Islet precursor cell (in vitro differentiated cells): ENCODE data around the gene FRMD8.

ENCODE experiments used
- DNase-seq: peaks from one replicate; pipeline ENCODE4 v3.0.0-alpha.2; 2018

The FRMD8 gene, protein sequence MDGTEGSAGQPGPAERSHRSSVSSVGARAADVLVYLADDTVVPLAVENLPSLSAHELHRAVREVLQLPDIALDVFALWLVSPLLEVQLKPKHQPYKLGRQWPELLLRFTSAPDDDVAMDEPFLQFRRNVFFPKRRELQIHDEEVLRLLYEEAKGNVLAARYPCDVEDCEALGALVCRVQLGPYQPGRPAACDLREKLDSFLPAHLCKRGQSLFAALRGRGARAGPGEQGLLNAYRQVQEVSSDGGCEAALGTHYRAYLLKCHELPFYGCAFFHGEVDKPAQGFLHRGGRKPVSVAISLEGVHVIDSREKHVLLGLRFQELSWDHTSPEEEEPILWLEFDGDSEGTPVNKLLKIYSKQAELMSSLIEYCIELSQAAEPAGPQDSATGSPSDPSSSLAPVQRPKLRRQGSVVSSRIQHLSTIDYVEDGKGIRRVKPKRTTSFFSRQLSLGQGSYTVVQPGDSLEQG

GRCh38 chr11:65386307-65387140, at the start of gene FRMD8:
TSS of gene FRMD8 (plus strand) at chr11:65386637. CDS start at chr11:65387037, 400 bp downstream.
- DNase-seq: peak; percentile 88

- no peak for DNase-seq
These were observed 47.8 kb upstream of the FRMD8 start for GRCh38 chr11:65338676-65339075.

GRCh38 chr11:65340226-65340625, 46.2 kb upstream of the FRMD8 start:
- no peak for DNase-seq

- no peak for DNase-seq
These were observed 44.6 kb upstream of the FRMD8 start for GRCh38 chr11:65341856-65342255.

DNA sequence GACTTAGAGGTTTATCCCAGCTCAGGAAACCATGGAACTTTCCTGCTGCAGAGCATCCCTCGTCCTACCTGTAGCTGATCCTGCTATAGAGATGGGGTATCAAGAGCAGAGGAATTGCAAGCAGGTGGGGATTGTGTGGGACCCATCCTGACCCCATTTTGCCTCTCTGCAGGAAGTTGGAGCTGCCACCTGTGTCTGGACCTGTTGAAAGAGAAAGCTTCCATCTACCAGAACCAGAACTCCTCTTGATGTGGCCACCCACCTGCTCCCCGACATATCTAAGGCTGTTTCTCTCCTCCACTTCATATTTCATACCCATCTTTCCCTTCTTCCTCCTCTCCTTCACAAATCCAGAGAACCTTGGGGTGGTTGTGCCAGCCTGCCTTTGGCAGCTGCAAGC, 34.9 kb upstream of the FRMD8 start:
- no peak for DNase-seq

- DNase-seq: no peak
These were observed 33.7 kb upstream of the FRMD8 start for GRCh38 chr11:65352783-65353182.

- DNase-seq: no peak
These were observed 33.1 kb upstream of the FRMD8 start for GRCh38 chr11:65353376-65353775.

DNA sequence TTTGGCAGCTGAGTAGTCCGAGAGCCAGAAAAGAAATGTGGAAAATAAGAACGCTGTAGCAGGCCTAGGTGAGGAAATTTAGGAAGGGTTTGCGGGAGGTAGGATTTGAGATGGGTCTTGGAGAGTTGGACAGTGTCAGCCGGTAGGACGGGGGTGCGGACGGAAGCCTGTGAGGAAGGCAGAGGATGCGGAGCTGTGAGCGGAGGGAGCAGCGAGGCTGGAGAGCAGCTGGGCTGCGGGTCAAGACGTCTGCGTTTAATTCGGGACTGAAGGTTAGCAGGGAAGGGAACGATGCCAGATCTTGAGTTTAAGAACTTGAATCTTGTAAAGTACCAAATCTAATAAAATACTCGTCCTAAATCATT, 32.6 kb upstream of the FRMD8 start:
- peak; percentile 69 for DNase-seq

GRCh38 chr11:65354265-65355012, 32.0 kb upstream of the FRMD8 start, which contains the start of gene TIGD3:
TSS of gene TIGD3 (plus strand) at chr11:65354751. CDS start at chr11:65355809, 1,058 bp downstream.
- peak; percentile 98 for DNase-seq

DNA sequence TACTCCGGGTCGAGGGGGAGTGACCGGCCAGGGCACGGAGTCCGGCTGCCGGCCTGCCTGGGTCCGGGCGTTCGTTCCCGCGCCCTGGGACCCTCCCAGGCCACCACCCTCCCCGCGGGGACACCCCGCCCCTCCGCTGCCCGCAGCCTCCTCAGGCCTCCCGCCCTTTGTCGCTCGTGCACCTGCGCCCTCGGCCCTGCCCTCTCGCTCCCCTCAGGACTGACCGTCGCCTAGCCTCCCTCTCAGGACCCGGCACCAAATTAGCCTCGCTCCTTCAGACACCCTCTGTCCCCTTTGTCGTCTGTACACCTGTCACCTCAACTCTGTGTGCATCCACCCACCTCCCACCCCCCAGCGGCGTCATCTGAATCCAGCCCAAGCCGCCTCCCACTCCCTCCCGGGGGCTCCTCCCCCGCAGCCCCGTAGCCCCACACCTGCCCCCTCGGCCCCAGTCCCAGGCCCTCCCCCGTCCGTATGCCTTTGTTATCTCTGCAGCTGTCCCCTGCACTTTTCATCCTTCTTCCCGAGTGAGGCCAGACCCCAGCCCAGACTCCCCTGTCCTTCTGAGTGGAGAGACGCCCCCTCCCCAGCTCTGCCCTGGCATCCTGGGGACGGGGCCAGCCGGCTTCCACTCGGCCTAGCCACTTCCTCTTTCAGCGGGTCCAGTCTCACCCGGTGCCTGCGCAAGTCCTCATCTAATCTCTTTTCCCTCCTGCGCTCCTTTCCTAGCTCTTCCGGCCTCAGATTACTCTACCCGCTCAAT, 31.2 kb upstream of the FRMD8 start:
- no peak for DNase-seq

DNA sequence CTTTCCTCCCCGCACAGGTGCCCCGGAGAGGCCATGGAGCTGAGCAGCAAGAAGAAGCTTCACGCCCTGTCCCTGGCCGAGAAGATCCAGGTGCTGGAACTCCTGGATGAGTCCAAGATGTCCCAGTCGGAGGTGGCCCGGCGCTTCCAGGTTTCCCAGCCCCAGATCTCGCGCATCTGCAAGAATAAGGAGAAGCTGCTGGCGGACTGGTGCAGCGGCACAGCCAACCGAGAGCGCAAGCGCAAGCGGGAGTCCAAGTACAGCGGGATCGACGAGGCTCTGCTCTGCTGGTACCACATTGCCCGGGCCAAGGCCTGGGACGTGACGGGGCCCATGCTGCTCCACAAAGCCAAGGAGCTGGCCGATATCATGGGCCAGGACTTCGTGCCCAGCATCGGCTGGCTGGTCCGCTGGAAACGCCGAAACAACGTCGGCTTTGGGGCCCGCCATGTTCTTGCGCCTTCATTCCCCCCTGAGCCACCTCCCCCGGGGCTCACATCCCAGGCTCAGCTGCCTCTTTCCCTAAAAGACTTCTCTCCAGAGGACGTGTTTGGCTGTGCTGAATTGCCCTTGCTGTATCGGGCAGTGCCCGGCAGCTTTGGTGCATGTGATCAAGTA, 30.6 kb upstream of the FRMD8 start:
- DNase-seq: no peak

GRCh38 chr11:65356394-65356972, 30.0 kb upstream of the FRMD8 start:
- no peak for DNase-seq

- no peak for DNase-seq
These were observed 28.5 kb upstream of the FRMD8 start for GRCh38 chr11:65357856-65358356.

GRCh38 chr11:65362320-65362931, 24.0 kb upstream of the FRMD8 start:
- no peak for DNase-seq

GRCh38 chr11:65362966-65363365, 23.5 kb upstream of the FRMD8 start:
- DNase-seq: no peak

GRCh38 chr11:65363770-65364169, 22.7 kb upstream of the FRMD8 start:
- DNase-seq: no peak

DNA sequence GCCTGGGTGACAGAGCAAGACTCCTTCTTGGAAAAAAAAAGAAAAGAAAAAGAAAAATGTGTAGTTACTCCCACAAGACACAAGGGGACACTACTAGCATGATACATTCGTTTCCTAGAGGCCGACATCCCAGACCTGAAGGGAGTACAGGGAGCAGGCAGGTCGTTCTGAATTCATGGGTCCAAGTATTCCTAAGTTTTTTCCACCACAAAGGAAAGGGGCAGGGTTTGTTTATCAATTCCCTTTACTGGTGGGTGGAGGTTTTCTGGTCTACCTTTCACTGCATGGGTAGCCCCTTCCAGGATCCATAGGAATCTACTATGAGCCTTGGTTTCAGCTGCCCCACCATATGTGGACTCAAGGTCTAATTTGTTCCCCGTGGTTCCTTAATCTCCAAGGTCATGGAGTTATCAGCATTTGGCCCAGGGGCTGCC, 20.1 kb upstream of the FRMD8 start:
- peak; percentile 79 for DNase-seq

- DNase-seq: no peak
These were observed 15.8 kb upstream of the FRMD8 start for GRCh38 chr11:65370659-65371049.

DNA sequence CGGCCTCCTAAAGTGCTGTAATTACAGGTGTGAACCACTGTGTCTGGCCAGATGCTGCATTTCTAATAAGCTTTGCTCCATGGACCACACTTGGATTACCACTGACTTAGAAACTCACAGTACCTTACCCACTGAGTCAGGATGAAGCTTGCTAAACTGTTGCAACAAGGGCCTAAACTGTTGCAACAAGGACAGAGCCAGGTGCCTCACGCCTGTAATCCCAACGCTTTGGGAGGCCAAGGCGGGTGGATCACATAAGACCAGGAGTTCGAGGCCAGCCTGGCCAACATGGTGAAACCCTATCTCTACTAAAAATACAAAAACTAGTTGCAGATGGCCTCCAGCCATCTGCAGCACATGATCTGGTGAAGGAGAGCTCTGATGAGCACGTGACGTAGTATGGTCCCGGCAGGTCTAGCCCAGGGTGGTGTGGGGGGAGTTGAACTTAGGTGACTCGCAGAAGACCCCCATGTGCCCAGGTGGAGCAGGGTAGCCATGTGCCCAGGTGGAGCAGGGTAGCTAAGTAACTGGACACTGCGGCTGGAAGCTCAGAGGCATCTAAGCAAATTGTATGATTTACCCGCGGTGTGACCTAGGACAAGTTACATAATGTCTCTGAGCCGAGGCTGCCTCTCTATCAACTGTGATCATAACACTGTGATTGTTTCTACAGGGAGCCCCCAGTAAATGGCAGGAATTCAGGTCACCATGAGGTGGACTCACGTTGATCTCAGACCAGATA, 12.4 kb upstream of the FRMD8 start:
- no peak for DNase-seq

- DNase-seq: no peak
These were observed 11.4 kb upstream of the FRMD8 start for GRCh38 chr11:65375012-65375411.
